ENCODE data around the gene S1PR4. TPM values are rescaled to one million over a fixed set of nuclear protein-coding genes. Genes with fewer than 3 reads are reported as not detected.
A peak's percentile ranks its signal among the peaks of the same experiment; 100 is the strongest.

Gene S1PR4
- polyA plus RNA-seq, 1 of the 3 experiments (the other 2 are of a cell fraction) = not detected

GRCh38 chr19:3193256-3194105 is 14.9 kb downstream of the S1PR4 start:
- no peak for DNase-seq
- H4K20me1 ChIP-seq (ENCODE audit: insufficient read depth) = peaks cover 17% of the 10 kb centered on the region; the same call in 1 of the 2 replicates
- TF ChIP-seq MEF2A (IDR thresholded peaks at IDR 0.05; ENCODE audit: borderline replicate concordance, low read depth) (no peak), CHD2 (IDR thresholded peaks at IDR 0.05; ENCODE audit: low read length, partially characterized antibody) (no peak), ELF1 (IDR thresholded peaks at IDR 0.05) (no peak), TEAD4 (IDR thresholded peaks at IDR 0.05; ENCODE audit: borderline replicate concordance, insufficient read depth) (no peak), CTCF (IDR thresholded peaks at IDR 0.05) (no peak)
- no peak overlapping the region for H3K4me2 ChIP-seq
- ChIA-PET CTCF (interaction anchor here (1.7 to 2.7 kb wide), 2 partner anchors 17 to 31 kb away, joined by 3 to 9 read pairs; partner anchors contain the start of gene CELF5), POLR2A (no interaction called here)
- H3K9ac ChIP-seq = no peak overlapping the region
- WGBS (ENCODE audit: low lambda C conversion rate) = 96% methylated on average over 23 of the region's 40 CpGs
- no peaks in the 10 kb centered on the region; a peak in 1 of 4 replicates for H3K4me1 ChIP-seq (ENCODE audit: control insufficient read depth in 1 of 2, insufficient read depth in 2 of 2, low read depth in 1 of 2, low read length in 1 of 2)
- H3K27me3 ChIP-seq (ENCODE audit: insufficient read depth) = no peaks in the 10 kb centered on the region
- no peaks in the 10 kb centered on the region for H3K9me2 ChIP-seq
- H3F3A ChIP-seq (replicated peaks; ENCODE audit: insufficient read depth) = no peaks in the 10 kb centered on the region
- H3K9me3 ChIP-seq = no peaks in the 10 kb centered on the region
- peaks cover 46% of the 10 kb centered on the region for H3K79me2 ChIP-seq (ENCODE audit: insufficient read depth)
- no peak overlapping the region for H3K27ac ChIP-seq (ENCODE audit: low read depth in 2 of 2, low read length in 1 of 2)
- no peak overlapping the region for H3K4me3 ChIP-seq (ENCODE audit: low read depth in 2 of 2, low read length in 1 of 2)
- H2AFZ ChIP-seq (ENCODE audit: low read depth) = no peak overlapping the region
- peaks cover 5 to 19% of the 10 kb centered on the region in 2 experiments for H3K36me3 ChIP-seq (replicated peaks in 1 of 2; ENCODE audit: control insufficient read depth in 1 of 2, insufficient read depth in 2 of 2, low read length in 1 of 2)

GRCh38 chr19:3194106-3195087 is 15.8 kb downstream of the S1PR4 start:
- no peaks in the 10 kb centered on the region; a peak in 1 of 4 replicates for H3K4me1 ChIP-seq (ENCODE audit: control insufficient read depth in 1 of 2, insufficient read depth in 2 of 2, low read depth in 1 of 2, low read length in 1 of 2)
- H3K9me2 ChIP-seq = no peaks in the 10 kb centered on the region
- H3K27me3 ChIP-seq (ENCODE audit: insufficient read depth) = no peaks in the 10 kb centered on the region
- H3K9ac ChIP-seq = no peak overlapping the region
- no peaks in the 10 kb centered on the region for H3F3A ChIP-seq (replicated peaks; ENCODE audit: insufficient read depth)
- H4K20me1 ChIP-seq (ENCODE audit: insufficient read depth) = peaks cover 15% of the 10 kb centered on the region; the same call in 1 of the 2 replicates
- peaks cover 37% of the 10 kb centered on the region for H3K79me2 ChIP-seq (ENCODE audit: insufficient read depth)
- no peaks in the 10 kb centered on the region for H3K9me3 ChIP-seq
- H3K27ac ChIP-seq (ENCODE audit: low read depth in 2 of 2, low read length in 1 of 2) = no peak overlapping the region
- ChIA-PET POLR2A (no interaction called here), CTCF (interaction anchor here (1.7 to 2.7 kb wide), 2 partner anchors 16 to 30 kb away, joined by 3 to 9 read pairs; partner anchors contain the start of gene CELF5)
- no peak overlapping the region for H3K4me2 ChIP-seq
- 0 out of 2 replicates have a peak, but pooled peaks have one; percentile 27 for TF ChIP-seq RCOR1 (IDR thresholded peaks at IDR 0.05; ENCODE audit: low read length)
- no peak for TF ChIP-seq SMC3 (IDR thresholded peaks at IDR 0.05; ENCODE audit: low read depth, low read length)
- no peak for TF ChIP-seq GABPA (IDR thresholded peaks at IDR 0.05; ENCODE audit: low read depth)
- TF ChIP-seq IRF3 (IDR thresholded peaks at IDR 0.05; ENCODE audit: low read depth, low read length) = no peak
- no peak for TF ChIP-seq EP300 (IDR thresholded peaks at IDR 0.05; ENCODE audit: borderline replicate concordance in 1 of 2, low read depth in 1 of 2, low read length in 1 of 2)
- TF ChIP-seq JUND (IDR thresholded peaks at IDR 0.05) = no peak
- TF ChIP-seq USF1 (IDR thresholded peaks at IDR 0.05; ENCODE audit: borderline replicate concordance, low read depth) = no peak
- TF ChIP-seq TCF12 (IDR thresholded peaks at IDR 0.05) = no peak
- H3K4me3 ChIP-seq (ENCODE audit: low read depth in 2 of 2, low read length in 1 of 2) = no peak overlapping the region
- H3K36me3 ChIP-seq (replicated peaks in 1 of 2; ENCODE audit: control insufficient read depth in 1 of 2, insufficient read depth in 2 of 2, low read length in 1 of 2) = peaks cover 5 to 18% of the 10 kb centered on the region in 2 experiments
- H2AFZ ChIP-seq (ENCODE audit: low read depth) = no peak overlapping the region
- WGBS (ENCODE audit: low lambda C conversion rate) = 92% methylated on average over 17 of the region's 17 CpGs
- DNase-seq = peak; percentile 67
